GM23248 (cell line): ENCODE results near the gene MBNL1. TPM values are rescaled to one million over a fixed set of nuclear protein-coding genes. Genes with fewer than 3 reads are reported as not detected.

Experiments used
- DNase-seq: peaks from one replicate; pipeline ENCODE4 v3.0.0-alpha.2; 2015
- H2AFZ ChIP-seq: fragments of 200-600 bp; sonication (generic); 2 replicates; pipeline ENCODE4 v1.6.1; 2016; ENCODE audit warnings: antibody characterized with exemption
- H3F3A ChIP-seq: fragments of 200-600 bp; sonication (generic); 2 replicates; pipeline ENCODE4 v1.6.1; 2016; ENCODE audit warnings: mild to moderate bottlenecking, antibody characterized with exemption, mixed run types; ENCODE audit not compliant: insufficient read depth
- H3K27ac ChIP-seq: fragments of 200-600 bp; sonication (generic); 2 replicates; pipeline ENCODE4 v1.5.1; 2016; ENCODE audit warnings: mild to moderate bottlenecking
- H3K27me3 ChIP-seq: fragments of 200-600 bp; sonication (generic); replicated peaks from 2 replicates; pipeline ENCODE4 v1.6.1; 2016; ENCODE audit warnings: mild to moderate bottlenecking; ENCODE audit not compliant: insufficient read depth
- H3K36me3 ChIP-seq: fragments of 200-600 bp; sonication (generic); 2 replicates; pipeline ENCODE4 v1.6.1; 2016; ENCODE audit warnings: low read depth, mild to moderate bottlenecking
- H3K4me1 ChIP-seq: fragments of 200-600 bp; sonication (generic); 2 replicates; pipeline ENCODE4 v1.6.1; 2016; ENCODE audit warnings: mild to moderate bottlenecking; ENCODE audit not compliant: insufficient read depth
- H3K4me2 ChIP-seq: fragments of 200-600 bp; sonication (generic); one replicate; pipeline ENCODE4 v1.6.1; 2016; ENCODE audit warnings: mild to moderate bottlenecking; ENCODE audit not compliant: unreplicated experiment
- H3K4me3 ChIP-seq: fragments of 200-600 bp; sonication (generic); 2 replicates; pipeline ENCODE4 v1.5.1; 2016; ENCODE audit warnings: mild to moderate bottlenecking
- H3K79me2 ChIP-seq: fragments of 200-600 bp; sonication (generic); 2 replicates; pipeline ENCODE4 v1.6.1; 2016; ENCODE audit warnings: mild to moderate bottlenecking; ENCODE audit not compliant: insufficient read depth
- H3K9ac ChIP-seq: fragments of 200-600 bp; sonication (generic); 2 replicates; pipeline ENCODE4 v1.6.1; 2016; ENCODE audit warnings: mild to moderate bottlenecking
- H3K9me2 ChIP-seq: fragments of 200-600 bp; sonication (generic); 2 replicates; pipeline ENCODE4 v1.6.1; 2016; ENCODE audit warnings: mixed run types, mild to moderate bottlenecking, moderate library complexity; ENCODE audit not compliant: insufficient read depth
- H3K9me3 ChIP-seq: fragments of 200-600 bp; sonication (generic); one replicate; pipeline ENCODE4 v1.6.1; 2017; ENCODE audit warnings: low read depth
- H4K20me1 ChIP-seq: fragments of 200-600 bp; sonication (generic); 2 replicates; pipeline ENCODE4 v1.6.0; 2016; ENCODE audit not compliant: insufficient read depth
- EZH2 ChIP-seq: fragments of 200-600 bp; sonication (generic); IDR thresholded peaks from 2 replicates; pipeline ENCODE4 v1.6.1; 2018; ENCODE audit warnings: antibody characterized with exemption, mild to moderate bottlenecking; ENCODE audit not compliant: insufficient read depth, poor library complexity, severe bottlenecking
- EZH2phosphoT487 ChIP-seq: fragments of 200-600 bp; sonication (generic); IDR thresholded peaks from 2 replicates; pipeline ENCODE4 v1.6.1; 2018; ENCODE audit warnings: antibody characterized with exemption, moderate library complexity, mild to moderate bottlenecking, low read depth; ENCODE audit not compliant: insufficient read depth
- WGBS, 2 experiments: methylation state at CpG; one replicate each; pipeline ENCODE4 v1.1.6; 2015 to 2017; ENCODE audit warnings: low lambda C conversion rate in 2 of 2, low coverage in 1 of 2; ENCODE audit errors: missing lambda C conversion rate in 2 of 2; 5-methylcytosine and 5-hydroxymethylcytosine counted together
- in situ Hi-C: fragments of 300-500 bp; cut with MboI; formaldehyde crosslinking; loops from 2 replicates; pipeline ENCODE4 v1.15.0; 2020
- polyA plus RNA-seq: library from polyadenylated mRNA; unstranded; fragments of >200 nt; fragmentation: Nextera tagmentation; extraction: Ambion mirVana; gene quantifications from 2 replicates; pipeline ENCODE4 v1.2.1, GENCODE V29; 2016
- total RNA-seq: library from RNA; depleted of rRNA; stranded (reverse); fragments of >200 nt; shearing (Covaris generic); gene quantifications from 2 replicates; pipeline ENCODE4 v1.2.3, GENCODE V29; 2014

Gene MBNL1
- total and polyA plus RNA-seq, 2 experiments from 2014 or later: 89.5 to 262 TPM

DNA sequence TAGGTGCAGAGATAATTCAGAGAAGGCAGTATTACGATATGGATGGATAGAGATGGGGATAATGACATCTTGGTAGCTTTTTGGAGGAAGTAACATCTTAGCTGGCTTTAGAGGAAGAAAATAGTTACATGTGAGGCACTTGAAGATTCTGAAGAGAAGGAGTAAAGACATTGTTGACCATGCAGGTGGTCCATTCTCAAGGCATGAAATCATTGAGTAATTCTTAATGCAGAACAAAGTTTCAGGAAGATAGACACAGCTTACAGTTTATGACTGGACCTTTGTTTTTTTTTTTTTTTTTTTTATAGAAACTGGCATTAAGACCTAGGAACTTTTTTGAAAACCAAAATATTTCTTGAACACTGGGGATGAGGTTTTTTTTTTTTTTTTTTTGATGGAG is 28.2 kb downstream of the MBNL1 start:
- H3K9me2 ChIP-seq: no peaks in the 10 kb centered on the region
- no peak overlapping the region for H3K4me3 ChIP-seq
- no peak overlapping the region for H2AFZ ChIP-seq
- peaks cover 52% of the 10 kb centered on the region for H3K4me1 ChIP-seq
- 90 to 97% methylated on average over 1 of the region's 1 CpG for WGBS, 2 experiments
- no peak overlapping the region for H3K4me2 ChIP-seq
- in situ Hi-C loops: no loop called here
- H3K9ac ChIP-seq: no peak overlapping the region
- TF ChIP-seq EZH2phosphoT487 (no peak), EZH2 (no peak)
- H3K36me3 ChIP-seq: peaks cover 5% of the 10 kb centered on the region; the same call in 1 of the 2 replicates
- H3K27ac ChIP-seq: no peak overlapping the region; the same call in 1 of the 2 replicates
- no peak for DNase-seq
- H3K9me3 ChIP-seq: no peaks in the 10 kb centered on the region
- H3K79me2 ChIP-seq: peaks cover 99% of the 10 kb centered on the region
- no peaks in the 10 kb centered on the region for H3K27me3 ChIP-seq
- H4K20me1 ChIP-seq: no peaks in the 10 kb centered on the region; the same call in 1 of the 2 replicates
- peaks cover 58% of the 10 kb centered on the region for H3F3A ChIP-seq

DNA sequence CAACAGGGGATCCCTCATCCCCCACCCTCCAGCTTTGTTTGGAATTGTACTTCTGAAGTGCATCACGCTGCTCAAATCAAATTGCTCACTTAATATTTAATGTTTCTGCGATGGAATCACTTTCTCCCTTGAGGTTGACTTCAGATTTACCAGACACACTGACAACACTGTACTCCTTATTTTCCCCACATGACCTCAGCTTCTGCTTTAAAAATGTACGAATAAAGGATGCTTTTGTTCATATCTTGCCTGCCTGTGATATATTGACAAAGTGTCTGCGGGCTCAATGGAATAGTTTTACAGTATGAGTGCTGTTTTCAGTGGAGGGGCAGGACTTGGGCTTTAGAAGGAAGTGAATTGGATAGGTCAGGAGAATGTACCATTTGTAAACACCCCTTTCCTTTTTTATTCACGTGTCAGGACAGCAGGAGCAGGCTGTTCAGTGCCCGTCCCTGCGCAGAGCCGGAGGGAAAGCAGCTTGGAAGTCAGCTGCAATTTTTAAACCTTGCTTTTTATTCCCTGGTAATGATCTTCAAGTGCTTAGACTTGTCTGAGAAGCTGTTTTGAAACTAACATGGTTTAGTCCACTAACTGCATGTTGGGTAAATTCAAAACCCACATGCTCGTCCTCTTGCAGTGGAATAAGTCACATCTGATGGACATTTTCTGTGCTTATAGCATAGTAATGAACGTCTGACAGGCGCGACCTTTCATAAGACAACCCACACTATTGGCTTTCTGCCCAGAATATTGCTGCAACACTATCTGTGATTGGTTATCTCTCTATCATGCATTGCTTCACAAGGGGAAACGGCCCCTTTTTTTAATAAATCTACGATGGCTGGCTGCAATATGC is 29.9 kb downstream of the MBNL1 start:
- 1 to 2% methylated on average over 14 of the region's 14 CpGs for WGBS, 2 experiments
- Histone ChIP-seq H3F3A (peaks cover 72% of the 10 kb centered on the region), H3K4me1 (peaks cover 57% of the 10 kb centered on the region), H2AFZ (peak overlapping the region; percentile 37), H3K27ac (peak overlapping the region; percentile 94), H3K4me2 (peak overlapping the region; percentile 87), H3K79me2 (peaks cover 94% of the 10 kb centered on the region), H3K36me3 (peaks cover 5% of the 10 kb centered on the region; the same call in 1 of the 2 replicates), H3K9me2 (no peaks in the 10 kb centered on the region), H3K9ac (peak overlapping the region; percentile 78), H3K27me3 (no peaks in the 10 kb centered on the region), H3K9me3 (no peaks in the 10 kb centered on the region), H4K20me1 (no peaks in the 10 kb centered on the region), H3K4me3 (peak overlapping the region; percentile 67)
- no peak for TF ChIP-seq EZH2phosphoT487
- in situ Hi-C loops: no loop called here
- DNase-seq: peak; percentile 92

DNA sequence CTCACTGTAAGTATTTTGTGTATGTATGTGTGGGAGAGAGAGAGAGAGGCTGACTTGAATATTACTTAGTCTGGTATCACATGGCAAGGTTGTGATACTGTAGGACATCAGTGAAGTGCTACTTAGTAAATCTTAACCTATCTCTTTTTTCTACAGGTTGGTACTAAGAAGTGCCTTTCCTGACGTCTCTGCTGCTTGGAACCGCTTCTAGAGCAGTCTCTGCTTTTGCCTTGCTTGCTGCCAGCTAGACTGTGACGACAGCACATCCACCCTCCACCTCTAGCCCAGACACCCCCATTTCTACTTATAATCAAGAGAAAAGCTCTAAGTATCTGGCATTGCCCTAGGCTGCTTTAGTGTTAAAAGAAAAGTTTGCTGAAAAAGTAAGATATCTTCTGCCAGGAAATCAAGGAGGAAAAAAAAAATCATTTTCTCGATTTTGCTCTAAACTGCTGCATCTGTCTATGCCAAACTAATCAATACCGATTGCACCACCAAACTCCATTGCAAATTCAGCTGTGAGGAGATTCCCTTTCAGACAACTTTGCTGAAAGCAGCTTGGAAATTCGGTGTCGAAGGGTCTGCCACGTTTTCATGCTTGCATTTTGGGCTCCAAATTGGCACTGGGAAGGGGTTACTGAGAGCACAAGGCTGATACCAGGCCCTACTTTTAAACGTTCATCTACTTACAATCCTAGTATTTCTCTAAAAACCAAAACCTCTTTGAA is 30.7 kb downstream of the MBNL1 start:
- Histone ChIP-seq H3K9me3 (no peaks in the 10 kb centered on the region), H2AFZ (peak overlapping the region; percentile 37; the same call in 1 of the 2 replicates), H3K36me3 (peaks cover 5% of the 10 kb centered on the region; the same call in 1 of the 2 replicates), H3K4me3 (peak overlapping the region; percentile 67), H3F3A (peaks cover 80% of the 10 kb centered on the region), H3K79me2 (peaks cover 94% of the 10 kb centered on the region), H3K27me3 (no peaks in the 10 kb centered on the region), H3K9ac (peak overlapping the region; percentile 78), H3K4me2 (peak overlapping the region; percentile 87), H3K4me1 (peaks cover 65% of the 10 kb centered on the region), H3K9me2 (no peaks in the 10 kb centered on the region), H4K20me1 (no peaks in the 10 kb centered on the region), H3K27ac (peak overlapping the region; percentile 94)
- peak; percentile 65 for DNase-seq
- in situ Hi-C loops: no loop called here
- 5 to 7% methylated on average over 9 of the region's 9 CpGs for WGBS, 2 experiments
- TF ChIP-seq EZH2: no peak
- TF ChIP-seq EZH2phosphoT487: no peak

- no peaks in the 10 kb centered on the region for H3K9me3 ChIP-seq
- no peaks in the 10 kb centered on the region for H4K20me1 ChIP-seq
- H3F3A ChIP-seq: peaks cover 87% of the 10 kb centered on the region
- 26 to 27% methylated on average over 8 of the region's 8 CpGs for whole genome bisulfite sequencing, 2 experiments
- H3K79me2 ChIP-seq: peaks cover 94% of the 10 kb centered on the region
- no peaks in the 10 kb centered on the region for H3K27me3 ChIP-seq
- in situ Hi-C loops: no loop called here
- TF ChIP-seq EZH2phosphoT487: no peak
- no peak for TF ChIP-seq EZH2
- peak overlapping the region; percentile 67 for H3K4me3 ChIP-seq
- H3K4me1 ChIP-seq: peaks cover 73% of the 10 kb centered on the region
- H3K27ac ChIP-seq: peak overlapping the region; percentile 94
- peaks cover 5% of the 10 kb centered on the region; the same call in 1 of the 2 replicates for H3K36me3 ChIP-seq
- peak overlapping the region; percentile 87 for H3K4me2 ChIP-seq
- DNase-seq: peak; percentile 60
- no peak overlapping the region for H2AFZ ChIP-seq
- no peaks in the 10 kb centered on the region for H3K9me2 ChIP-seq
- H3K9ac ChIP-seq: peak overlapping the region; percentile 78
Measured at GRCh38 chr3:152300029-152300731, 31.5 kb downstream of the MBNL1 start.
